Vagina (tissue), 2 donors: ENCODE data around the gene CD200R1L. TPM values are rescaled to one million over a fixed set of nuclear protein-coding genes. Genes with fewer than 3 reads are reported as not detected.

ENCODE experiments used
- DNase-seq, 2 donors: peaks; one replicate each; pipeline ENCODE4 v3.0.0-alpha.2; 2017; ENCODE audit errors: extremely low spot score in 2 of 2
- H3K27ac ChIP-seq: fragments of 200-600 bp; sonication (generic); one replicate; pipeline ENCODE4 v1.5.1; 2019
- H3K27me3 ChIP-seq: fragments of 200-600 bp; sonication (generic); one replicate; pipeline ENCODE4 v1.5.1; 2019
- H3K36me3 ChIP-seq, 2 donors: fragments of 200-600 bp; sonication (generic); one replicate each; pipeline ENCODE4 v1.5.1; 2017 to 2019
- H3K4me1 ChIP-seq: fragments of 200-600 bp; sonication (generic); one replicate; pipeline ENCODE4 v1.5.1; 2019
- H3K4me3 ChIP-seq, 2 donors: fragments of 200-600 bp; sonication (generic); 1 replicate in 1 of 2; 2 replicates in 1 of 2; pipeline ENCODE4 v1.5.1; 2016 to 2019
- H3K9me3 ChIP-seq: fragments of 200-600 bp; sonication (generic); one replicate; pipeline ENCODE4 v1.5.1; 2019
- POLR2A ChIP-seq, 2 donors: fragments of 450-650 bp; IDR thresholded peaks; one replicate each; pipeline ENCODE4 v1.6.1; 2017; ENCODE audit warnings: antibody characterized with exemption in 2 of 2, mild to moderate bottlenecking in 2 of 2, moderate library complexity in 2 of 2
- POLR2AphosphoS5 ChIP-seq, 2 donors: sonication (generic); formaldehyde crosslinking; IDR thresholded peaks; one replicate each; pipeline ENCODE4 v1.9.0; 2017; ENCODE audit warnings: antibody characterized with exemption in 2 of 2, mild to moderate bottlenecking in 2 of 2, low read depth in 1 of 2; ENCODE audit not compliant: insufficient read depth in 1 of 2
- intact Hi-C: fragments of 100-400 bp; cut with DNase I; formaldehyde crosslinking; loops from one replicate; pipeline ENCODE4 v1.15.1; 2023
- total RNA-seq: library from RNA; depleted of rRNA; stranded (reverse); fragments of >200 nt; gene quantifications from one replicate; pipeline ENCODE4 v1.2.3, GENCODE V29; 2016
- TF ChIP-seq, protein P1 (sequence below), 3 experiments: fragments of 450-650 bp in 2 of 3; fragments of 200-600 bp in 1 of 3; sonication (generic) in 1 of 3; IDR thresholded peaks; one replicate each; pipeline ENCODE4 v1.5.1; 2017 to 2019; ENCODE audit warnings: antibody characterized with exemption in 3 of 3, mild to moderate bottlenecking in 2 of 3, moderate library complexity in 2 of 3

Gene CD200R1L
- total RNA-seq, 1 donor from 2014 or later: not detected

GRCh38 chr3:112770951-112771350 lies 75.7 kb downstream of the CD200R1L start:
- TF ChIP-seq POLR2A (IDR thresholded peaks at IDR 0.05) (no peak), POLR2AphosphoS5 (IDR thresholded peaks at IDR 0.05; ENCODE audit: insufficient read depth in 1 of 2, low read depth in 1 of 2) (no peak)
- TF ChIP-seq, protein P1, sequence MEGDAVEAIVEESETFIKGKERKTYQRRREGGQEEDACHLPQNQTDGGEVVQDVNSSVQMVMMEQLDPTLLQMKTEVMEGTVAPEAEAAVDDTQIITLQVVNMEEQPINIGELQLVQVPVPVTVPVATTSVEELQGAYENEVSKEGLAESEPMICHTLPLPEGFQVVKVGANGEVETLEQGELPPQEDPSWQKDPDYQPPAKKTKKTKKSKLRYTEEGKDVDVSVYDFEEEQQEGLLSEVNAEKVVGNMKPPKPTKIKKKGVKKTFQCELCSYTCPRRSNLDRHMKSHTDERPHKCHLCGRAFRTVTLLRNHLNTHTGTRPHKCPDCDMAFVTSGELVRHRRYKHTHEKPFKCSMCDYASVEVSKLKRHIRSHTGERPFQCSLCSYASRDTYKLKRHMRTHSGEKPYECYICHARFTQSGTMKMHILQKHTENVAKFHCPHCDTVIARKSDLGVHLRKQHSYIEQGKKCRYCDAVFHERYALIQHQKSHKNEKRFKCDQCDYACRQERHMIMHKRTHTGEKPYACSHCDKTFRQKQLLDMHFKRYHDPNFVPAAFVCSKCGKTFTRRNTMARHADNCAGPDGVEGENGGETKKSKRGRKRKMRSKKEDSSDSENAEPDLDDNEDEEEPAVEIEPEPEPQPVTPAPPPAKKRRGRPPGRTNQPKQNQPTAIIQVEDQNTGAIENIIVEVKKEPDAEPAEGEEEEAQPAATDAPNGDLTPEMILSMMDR (IDR thresholded peaks at IDR 0.05): no peak
- intact Hi-C loops: no loop called here
- no peak overlapping the region for H3K4me3 ChIP-seq
- no peaks in the 10 kb centered on the region for H3K9me3 ChIP-seq
- peaks cover 52% of the 10 kb centered on the region for H3K4me1 ChIP-seq
- H3K27ac ChIP-seq: peak overlapping the region; percentile 42
- no peak for DNase-seq
- H3K27me3 ChIP-seq: no peaks in the 10 kb centered on the region
- H3K36me3 ChIP-seq: no peaks in the 10 kb centered on the region

DNA sequence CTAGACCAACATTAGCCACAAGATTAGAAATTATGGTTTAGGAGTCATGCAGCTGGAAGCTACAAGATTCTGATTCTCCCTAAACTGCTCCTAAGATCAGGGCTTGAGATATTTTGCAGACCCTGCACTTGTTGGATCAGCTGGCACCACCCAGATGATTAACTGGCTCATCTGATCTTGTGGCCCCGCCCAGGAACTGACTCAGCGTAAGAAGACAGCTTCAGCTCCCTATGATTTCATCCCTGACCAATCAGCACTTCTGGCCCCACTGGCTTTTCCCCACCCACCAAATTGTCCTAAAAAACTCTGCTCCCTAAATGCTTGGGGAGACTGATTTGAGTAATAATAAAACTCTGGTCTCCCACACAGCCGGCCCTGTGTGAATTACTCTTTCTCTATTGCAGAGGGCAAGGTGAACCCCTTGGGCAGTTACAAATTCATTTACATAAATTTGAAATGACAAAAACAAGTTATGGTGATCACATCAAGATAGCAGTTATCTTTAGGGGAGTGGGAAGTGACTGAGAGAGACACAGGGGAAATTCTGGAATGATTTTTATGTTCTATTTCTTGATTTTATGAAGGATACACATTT lies 76.5 kb downstream of the CD200R1L start:
- Histone ChIP-seq H3K4me1 (peaks cover 44% of the 10 kb centered on the region), H3K27me3 (no peaks in the 10 kb centered on the region), H3K36me3 (no peaks in the 10 kb centered on the region), H3K27ac (peak overlapping the region; percentile 48), H3K4me3 (no peak overlapping the region), H3K9me3 (no peaks in the 10 kb centered on the region)
- TF ChIP-seq, protein P1 (IDR thresholded peaks at IDR 0.05): no peak
- no peak for TF ChIP-seq POLR2A (IDR thresholded peaks at IDR 0.05)
- no peak for TF ChIP-seq POLR2AphosphoS5 (IDR thresholded peaks at IDR 0.05; ENCODE audit: insufficient read depth in 1 of 2, low read depth in 1 of 2)
- DNase-seq: no peak
- intact Hi-C loops: no loop called here

GRCh38 chr3:112769286-112769978 lies 77.2 kb downstream of the CD200R1L start:
- no peaks in the 10 kb centered on the region for H3K9me3 ChIP-seq
- H3K36me3 ChIP-seq: no peaks in the 10 kb centered on the region
- no peak for DNase-seq
- H3K27ac ChIP-seq: peak overlapping the region; percentile 48
- H3K4me1 ChIP-seq: peaks cover 37% of the 10 kb centered on the region
- H3K27me3 ChIP-seq: no peaks in the 10 kb centered on the region
- intact Hi-C loops: no loop called here
- H3K4me3 ChIP-seq: no peak overlapping the region
- TF ChIP-seq, protein P1 (IDR thresholded peaks at IDR 0.05): no peak
- no peak for TF ChIP-seq POLR2A (IDR thresholded peaks at IDR 0.05)
- TF ChIP-seq POLR2AphosphoS5 (IDR thresholded peaks at IDR 0.05; ENCODE audit: insufficient read depth in 1 of 2, low read depth in 1 of 2): no peak

- intact Hi-C loops: no loop called here
- Histone ChIP-seq H3K4me3 (no peak overlapping the region), H3K4me1 (peaks cover 24% of the 10 kb centered on the region), H3K36me3 (no peaks in the 10 kb centered on the region), H3K27ac (no peak overlapping the region), H3K9me3 (no peaks in the 10 kb centered on the region), H3K27me3 (no peaks in the 10 kb centered on the region)
- DNase-seq: no peak
- TF ChIP-seq POLR2AphosphoS5 (IDR thresholded peaks at IDR 0.05; ENCODE audit: insufficient read depth in 1 of 2, low read depth in 1 of 2): no peak
- TF ChIP-seq, protein P1 (IDR thresholded peaks at IDR 0.05): no peak
- TF ChIP-seq POLR2A (IDR thresholded peaks at IDR 0.05): no peak
Measured at GRCh38 chr3:112767777-112768176, 78.9 kb downstream of the CD200R1L start.

DNA sequence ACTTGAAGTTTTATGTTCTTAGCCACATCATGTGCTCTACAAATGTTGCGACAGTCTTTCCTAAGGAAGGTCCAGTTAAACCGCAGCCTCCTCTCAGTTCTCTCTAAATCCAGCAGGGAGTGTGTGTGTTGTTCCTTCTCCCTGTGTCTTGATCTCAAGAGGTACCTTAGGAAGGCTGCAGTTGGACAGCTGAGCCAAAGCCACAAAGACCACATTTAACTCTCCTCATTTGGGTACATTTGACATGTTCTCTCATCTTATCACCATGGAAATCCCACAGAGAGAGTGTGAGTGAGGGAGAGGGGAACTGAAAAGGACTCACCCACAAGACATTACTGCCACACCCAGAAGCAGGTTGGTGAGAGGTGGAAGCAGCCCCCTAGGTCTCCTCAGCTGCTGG lies 79.5 kb downstream of the CD200R1L start:
- no peak for DNase-seq
- Histone ChIP-seq H3K27me3 (no peaks in the 10 kb centered on the region), H3K4me3 (no peak overlapping the region), H3K27ac (no peak overlapping the region), H3K9me3 (no peaks in the 10 kb centered on the region), H3K36me3 (no peaks in the 10 kb centered on the region), H3K4me1 (peaks cover 18% of the 10 kb centered on the region)
- intact Hi-C loops: no loop called here
- TF ChIP-seq POLR2AphosphoS5 (IDR thresholded peaks at IDR 0.05; ENCODE audit: insufficient read depth in 1 of 2, low read depth in 1 of 2): no peak
- TF ChIP-seq POLR2A (IDR thresholded peaks at IDR 0.05): no peak
- TF ChIP-seq, protein P1 (IDR thresholded peaks at IDR 0.05): no peak
